Endothelial cell (in vitro differentiated cells): ENCODE results near the gene EGFL7. TPM values are rescaled to one million over a fixed set of nuclear protein-coding genes. Genes with fewer than 3 reads are reported as not detected.

Experiments used
- DNase-seq: peaks from one replicate; pipeline ENCODE4 v3.0.0; 2021; ENCODE audit warnings: low spot score
- H3K27ac Mint-ChIP-seq: one replicate; pipeline ENCODE4 v1.8.0; 2021; ENCODE audit warnings: mixed read lengths, inconsistent platforms; ENCODE audit not compliant: unreplicated experiment
- H3K27me3 Mint-ChIP-seq: one replicate; pipeline ENCODE4 v1.8.0; 2021; ENCODE audit warnings: mild to moderate bottlenecking, moderate library complexity, mixed read lengths, inconsistent platforms; ENCODE audit not compliant: unreplicated experiment
- H3K36me3 Mint-ChIP-seq: one replicate; pipeline ENCODE4 v1.8.0; 2021; ENCODE audit warnings: mild to moderate bottlenecking, low read depth, mixed read lengths, inconsistent platforms; ENCODE audit not compliant: unreplicated experiment
- H3K4me1 Mint-ChIP-seq: one replicate; pipeline ENCODE4 v1.8.0; 2021; ENCODE audit warnings: mild to moderate bottlenecking, mixed read lengths, inconsistent platforms; ENCODE audit not compliant: unreplicated experiment
- H3K4me3 Mint-ChIP-seq: one replicate; pipeline ENCODE4 v1.8.0; 2021; ENCODE audit warnings: mild to moderate bottlenecking, mixed read lengths, inconsistent platforms; ENCODE audit not compliant: unreplicated experiment
- H3K9me3 Mint-ChIP-seq: one replicate; pipeline ENCODE4 v1.8.0; 2021; ENCODE audit warnings: mixed read lengths, inconsistent platforms; ENCODE audit not compliant: unreplicated experiment
- CTCF ChIP-seq: fragments of 200-600 bp; sonication (generic); IDR thresholded peaks from one replicate; pipeline ENCODE4 v1.5.0; 2021; ENCODE audit warnings: antibody characterized with exemption; ENCODE audit not compliant: unreplicated experiment
- total RNA-seq: library from RNA; stranded (reverse); fragmentation: NEBNext Ultra II Directional; extraction: Animal tissue kit (Norgen Biotek cat#: 25700); gene quantifications from one replicate; pipeline ENCODE4 v1.2.1, GENCODE V29; 2021; ENCODE audit not compliant: unreplicated experiment

EGFL7 gene
- total RNA-seq, 1 donor from 2014 or later = 945 TPM

DNA sequence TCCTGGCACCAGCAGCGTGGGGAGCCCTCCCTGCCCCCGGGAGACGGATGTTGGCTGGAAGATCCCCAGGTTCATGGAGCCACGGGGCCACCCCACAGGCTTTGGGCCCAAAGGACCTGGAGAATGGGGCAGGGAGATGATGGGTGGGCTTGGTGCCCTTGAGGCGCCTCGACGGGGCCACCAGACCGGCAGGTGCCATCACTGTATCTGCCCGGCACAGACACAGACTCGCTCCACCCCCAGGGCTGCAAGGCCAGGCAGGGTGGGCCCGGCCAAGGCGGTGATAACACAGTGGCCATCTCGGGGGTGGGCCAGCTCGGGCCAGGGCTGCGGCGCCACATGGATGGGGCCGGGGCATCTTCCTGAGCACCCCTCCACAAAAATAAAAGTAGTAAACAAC, 35.0 kb upstream of the EGFL7 start:
- no peak overlapping the region for H3K4me3 Mint-ChIP-seq
- no peak overlapping the region for H3K27ac Mint-ChIP-seq
- peaks cover 20% of the 10 kb centered on the region for H3K4me1 Mint-ChIP-seq
- TF ChIP-seq CTCF = no peak
- H3K9me3 Mint-ChIP-seq = no peaks in the 10 kb centered on the region
- DNase-seq = no peak
- H3K27me3 Mint-ChIP-seq = peaks cover 15% of the 10 kb centered on the region
- no peaks in the 10 kb centered on the region for H3K36me3 Mint-ChIP-seq

GRCh38 chr9:136628268-136628667, 34.4 kb upstream of the EGFL7 start:
- peak; percentile 5 for DNase-seq
- no peaks in the 10 kb centered on the region for H3K9me3 Mint-ChIP-seq
- peak overlapping the region; percentile 59 for H3K4me3 Mint-ChIP-seq
- H3K4me1 Mint-ChIP-seq = peaks cover 20% of the 10 kb centered on the region
- H3K27ac Mint-ChIP-seq = no peak overlapping the region
- peaks cover 14% of the 10 kb centered on the region for H3K27me3 Mint-ChIP-seq
- TF ChIP-seq CTCF = no peak
- H3K36me3 Mint-ChIP-seq = no peaks in the 10 kb centered on the region

- H3K4me1 Mint-ChIP-seq = peaks cover 20% of the 10 kb centered on the region
Measured at GRCh38 chr9:136629001-136629878, 33.5 kb upstream of the EGFL7 start.

GRCh38 chr9:136629879-136630661, 32.6 kb upstream of the EGFL7 start:
- Mint-ChIP-seq H3K4me3 (no peak overlapping the region), H3K27me3 (peaks cover 14% of the 10 kb centered on the region), H3K36me3 (no peaks in the 10 kb centered on the region), H3K27ac (peak overlapping the region; percentile 9), H3K4me1 (peaks cover 24% of the 10 kb centered on the region), H3K9me3 (no peaks in the 10 kb centered on the region)
- TF ChIP-seq CTCF = peak; percentile 50
- DNase-seq = peak; percentile 86

More at GRCh38 chr9:136629001-136629878, 33.5 kb upstream of the EGFL7 start:
- H3K9me3 Mint-ChIP-seq = no peaks in the 10 kb centered on the region
- H3K36me3 Mint-ChIP-seq = no peaks in the 10 kb centered on the region
- no peak for DNase-seq
- no peak overlapping the region for H3K4me3 Mint-ChIP-seq
- no peak overlapping the region for H3K27ac Mint-ChIP-seq
- no peak for TF ChIP-seq CTCF
- H3K27me3 Mint-ChIP-seq = peaks cover 13% of the 10 kb centered on the region

- Mint-ChIP-seq H3K36me3 (no peaks in the 10 kb centered on the region), H3K27me3 (peaks cover 14% of the 10 kb centered on the region), H3K4me1 (peaks cover 25% of the 10 kb centered on the region), H3K9me3 (no peaks in the 10 kb centered on the region), H3K4me3 (no peak overlapping the region), H3K27ac (no peak overlapping the region)
- no peak for TF ChIP-seq CTCF
- no peak for DNase-seq
Measured at GRCh38 chr9:136630662-136630992, 32.1 kb upstream of the EGFL7 start.
